Mesenchymal stem cell (in vitro differentiated cells and primary cell): ENCODE data around the gene NUP214.

Experiments
- DNase-seq: peaks from one replicate; pipeline ENCODE4 v3.0.0-alpha.2; 2013
- H2AFZ ChIP-seq: one replicate; pipeline ENCODE4 v1.6.1; 2013; ENCODE audit warnings: low read depth, mild to moderate bottlenecking, control low read depth, inconsistent platforms, low read length, moderate library complexity
- H2AK5ac ChIP-seq: 2 replicates; pipeline ENCODE4 v1.6.1; 2013; ENCODE audit warnings: low read length, moderate library complexity, mild to moderate bottlenecking, inconsistent platforms; ENCODE audit not compliant: severe bottlenecking
- H2BK120ac ChIP-seq: one replicate; pipeline ENCODE4 v1.6.1; 2013; ENCODE audit warnings: low read depth, mild to moderate bottlenecking, inconsistent platforms, low read length, moderate library complexity
- H2BK12ac ChIP-seq, 2 experiments: one replicate each; pipeline ENCODE4 v1.6.1; 2013; ENCODE audit warnings: inconsistent platforms in 2 of 2, low read length in 2 of 2, mild to moderate bottlenecking in 2 of 2, moderate library complexity in 2 of 2, control low read depth in 1 of 2
- H2BK15ac ChIP-seq: one replicate; pipeline ENCODE4 v1.6.1; 2013; ENCODE audit warnings: mild to moderate bottlenecking, low read depth, inconsistent platforms; ENCODE audit not compliant: poor library complexity, severe bottlenecking
- H2BK5ac ChIP-seq: 2 replicates; pipeline ENCODE4 v1.6.1; 2013; ENCODE audit warnings: low read depth, mild to moderate bottlenecking, low read length, control low read depth, inconsistent platforms; ENCODE audit not compliant: poor library complexity, severe bottlenecking
- H3K14ac ChIP-seq, 2 experiments: one replicate each; pipeline ENCODE4 v1.6.1; 2013; ENCODE audit warnings: inconsistent platforms in 2 of 2, low read length in 2 of 2, control low read depth in 1 of 2, mild to moderate bottlenecking in 1 of 2, moderate library complexity in 1 of 2
- H3K18ac ChIP-seq, 2 experiments: one replicate each; pipeline ENCODE4 v1.6.1; 2013; ENCODE audit warnings: inconsistent platforms in 2 of 2, low read length in 2 of 2, control low read depth in 1 of 2, low read depth in 1 of 2, mild to moderate bottlenecking in 1 of 2
- H3K23ac ChIP-seq, 2 experiments: one replicate each; pipeline ENCODE4 v1.6.1; 2013; ENCODE audit warnings: inconsistent platforms in 2 of 2, low read length in 2 of 2, mild to moderate bottlenecking in 2 of 2, moderate library complexity in 2 of 2, control low read depth in 1 of 2
- H3K27ac ChIP-seq: 2 replicates; pipeline ENCODE4 v1.5.1; 2013; ENCODE audit warnings: mild to moderate bottlenecking, moderate library complexity, low read length, control low read depth, inconsistent platforms; ENCODE audit not compliant: poor library complexity, severe bottlenecking
- H3K27me3 ChIP-seq, 2 experiments: 2 replicates each; pipeline versions ENCODE4 v1.6.1 to v1.7.0; 2013; ENCODE audit warnings: low read length in 2 of 2, mild to moderate bottlenecking in 2 of 2, moderate library complexity in 2 of 2, control low read depth in 1 of 2, inconsistent platforms in 1 of 2; ENCODE audit not compliant: control insufficient read depth in 1 of 2, insufficient read depth in 1 of 2
- H3K36me3 ChIP-seq, 2 experiments: 2 replicates each; pipeline versions ENCODE4 v1.6.1 to v1.7.0; 2013; ENCODE audit warnings: low read length in 2 of 2, control low read depth in 1 of 2, inconsistent platforms in 1 of 2, low read depth in 1 of 2, mild to moderate bottlenecking in 1 of 2; ENCODE audit not compliant: insufficient read depth in 2 of 2, control insufficient read depth in 1 of 2
- H3K4ac ChIP-seq, 2 experiments: one replicate each; pipeline ENCODE4 v1.6.1; 2013; ENCODE audit warnings: inconsistent platforms in 2 of 2, low read length in 2 of 2, mild to moderate bottlenecking in 2 of 2, moderate library complexity in 2 of 2, control low read depth in 1 of 2, low read depth in 1 of 2
- H3K4me1 ChIP-seq: 2 replicates; pipeline ENCODE4 v1.6.1; 2013; ENCODE audit warnings: low read depth, low read length, control low read depth; ENCODE audit not compliant: control insufficient read depth, insufficient read depth
- H3K4me2 ChIP-seq: 2 replicates; pipeline ENCODE4 v1.6.1; 2013; ENCODE audit warnings: low read length, mild to moderate bottlenecking, inconsistent platforms; ENCODE audit not compliant: poor library complexity, severe bottlenecking
- H3K4me3 ChIP-seq, 2 experiments: 2 replicates each; pipeline versions ENCODE4 v1.5.1 to v1.7.0; 2013; ENCODE audit warnings: low read length in 2 of 2, mild to moderate bottlenecking in 2 of 2, control low read depth in 1 of 2, low read depth in 1 of 2; ENCODE audit not compliant: insufficient read depth in 1 of 2
- H3K79me1 ChIP-seq: replicated peaks from 2 replicates; pipeline ENCODE4 v1.6.1; 2013; ENCODE audit warnings: mild to moderate bottlenecking, control low read depth, low read length, inconsistent platforms; ENCODE audit not compliant: poor library complexity, severe bottlenecking
- H3K9ac ChIP-seq: 2 replicates; pipeline ENCODE4 v1.7.0; 2013; ENCODE audit warnings: mild to moderate bottlenecking, low read length, moderate library complexity
- H3K9me3 ChIP-seq: 2 replicates; pipeline ENCODE4 v1.7.0; 2013; ENCODE audit warnings: mild to moderate bottlenecking, low read length; ENCODE audit not compliant: control insufficient read depth
- H4K8ac ChIP-seq: one replicate; pipeline ENCODE4 v1.6.1; 2013; ENCODE audit warnings: inconsistent platforms, mild to moderate bottlenecking, low read length, moderate library complexity
- H4K91ac ChIP-seq: one replicate; pipeline ENCODE4 v1.6.1; 2013; ENCODE audit warnings: mild to moderate bottlenecking, low read length, inconsistent platforms
- WGBS: methylation state at CpG from one replicate; pipeline ENCODE4 v1.1.7; 2013; ENCODE audit warnings: mixed read lengths; 5-methylcytosine and 5-hydroxymethylcytosine counted together

Gene NUP214

GRCh38 chr9:131080589-131080988, 44.8 kb upstream of the NUP214 start:
- H2BK120ac ChIP-seq: no peak overlapping the region
- peaks cover 0 to 4% of the 10 kb centered on the region in 2 experiments for H3K36me3 ChIP-seq
- peaks cover 2% of the 10 kb centered on the region for H3K4me1 ChIP-seq
- DNase-seq: no peak
- H3K4me3 ChIP-seq: no peak overlapping the region
- H2BK12ac ChIP-seq: no peak overlapping the region
- no peaks in the 10 kb centered on the region for H3K9me3 ChIP-seq
- H4K8ac ChIP-seq: no peak overlapping the region
- no peak overlapping the region for H3K9ac ChIP-seq
- no peak overlapping the region for H3K23ac ChIP-seq
- H3K27ac ChIP-seq: no peak overlapping the region
- no peak overlapping the region for H2BK15ac ChIP-seq
- no peak overlapping the region for H3K14ac ChIP-seq
- no peaks in the 10 kb centered on the region for H3K79me1 ChIP-seq
- H3K4me2 ChIP-seq: no peak overlapping the region
- WGBS: 90% methylated on average over 9 of the region's 9 CpGs
- no peak overlapping the region for H3K18ac ChIP-seq
- peaks cover 27 to 60% of the 10 kb centered on the region in 2 experiments for H3K27me3 ChIP-seq
- H2BK5ac ChIP-seq: no peak overlapping the region
- no peak overlapping the region for H4K91ac ChIP-seq
- H2AFZ ChIP-seq: no peak overlapping the region
- no peak overlapping the region for H2AK5ac ChIP-seq
- no peak overlapping the region for H3K4ac ChIP-seq

GRCh38 chr9:131081868-131082267, 43.5 kb upstream of the NUP214 start:
- Histone ChIP-seq H2AFZ (no peak overlapping the region), H2BK15ac (no peak overlapping the region), H2BK5ac (no peak overlapping the region), H3K4ac (no peak overlapping the region), H4K91ac (no peak overlapping the region), H3K18ac (no peak overlapping the region), H3K9ac (no peak overlapping the region), H3K23ac (no peak overlapping the region), H3K36me3 (peaks cover 0 to 4% of the 10 kb centered on the region in 2 experiments), H3K4me3 (no peak overlapping the region), H2BK120ac (no peak overlapping the region), H2BK12ac (no peak overlapping the region), H3K27me3 (peaks cover 29 to 63% of the 10 kb centered on the region in 2 experiments), H3K4me1 (peaks cover 2% of the 10 kb centered on the region), H3K27ac (no peak overlapping the region), H3K4me2 (no peak overlapping the region), H4K8ac (no peak overlapping the region), H3K14ac (no peak overlapping the region), H3K9me3 (no peaks in the 10 kb centered on the region), H3K79me1 (no peaks in the 10 kb centered on the region), H2AK5ac (no peak overlapping the region)
- WGBS: 86% methylated on average over 9 of the region's 9 CpGs
- no peak for DNase-seq

GRCh38 chr9:131082774-131083512, 42.4 kb upstream of the NUP214 start:
- Histone ChIP-seq H3K18ac (no peak overlapping the region), H2AFZ (no peak overlapping the region), H4K91ac (no peak overlapping the region), H2BK5ac (no peak overlapping the region), H2BK15ac (no peak overlapping the region), H3K27me3 (peaks cover 31 to 64% of the 10 kb centered on the region in 2 experiments), H3K79me1 (no peaks in the 10 kb centered on the region), H2BK120ac (no peak overlapping the region), H2AK5ac (no peak overlapping the region), H3K4ac (no peak overlapping the region), H3K4me1 (peaks cover 2% of the 10 kb centered on the region), H3K4me3 (no peak overlapping the region), H3K4me2 (no peak overlapping the region), H2BK12ac (no peak overlapping the region), H4K8ac (no peak overlapping the region), H3K23ac (no peak overlapping the region), H3K9ac (no peak overlapping the region), H3K36me3 (peaks cover 0 to 4% of the 10 kb centered on the region in 2 experiments), H3K14ac (no peak overlapping the region), H3K27ac (no peak overlapping the region), H3K9me3 (no peaks in the 10 kb centered on the region)
- 81% methylated on average over 9 of the region's 11 CpGs for WGBS
- no peak for DNase-seq

- 86% methylated on average over 8 of the region's 8 CpGs for WGBS
- no peak overlapping the region for H3K9ac ChIP-seq
- no peak overlapping the region for H2AFZ ChIP-seq
- no peak overlapping the region for H3K4me2 ChIP-seq
- no peak overlapping the region for H2BK12ac ChIP-seq
- no peak overlapping the region for H3K23ac ChIP-seq
- H3K27me3 ChIP-seq: peaks cover 27 to 59% of the 10 kb centered on the region in 2 experiments
- no peak overlapping the region for H2AK5ac ChIP-seq
- H3K27ac ChIP-seq: no peak overlapping the region
- H4K91ac ChIP-seq: no peak overlapping the region
- H3K14ac ChIP-seq: no peak overlapping the region
- H3K4me1 ChIP-seq: peaks cover 2% of the 10 kb centered on the region
- no peak overlapping the region for H3K4ac ChIP-seq
- H3K4me3 ChIP-seq: no peak overlapping the region
- H3K79me1 ChIP-seq: no peaks in the 10 kb centered on the region
- H2BK120ac ChIP-seq: no peak overlapping the region
- no peak overlapping the region for H2BK5ac ChIP-seq
- H4K8ac ChIP-seq: no peak overlapping the region
- no peaks in the 10 kb centered on the region for H3K36me3 ChIP-seq
- H3K9me3 ChIP-seq: no peaks in the 10 kb centered on the region
- H3K18ac ChIP-seq: no peak overlapping the region
- H2BK15ac ChIP-seq: no peak overlapping the region
- no peak for DNase-seq
These were observed 40.6 kb upstream of the NUP214 start for GRCh38 chr9:131084661-131085369.
